K562 (cell line): ENCODE results near the gene ANKMY1. TPM values are rescaled to one million over a fixed set of nuclear protein-coding genes. Genes with fewer than 3 reads are reported as not detected.
A peak's percentile ranks its signal among the peaks of the same experiment; 100 is the strongest.

Source experiments
- BRCA1 ChIP-seq, 2 experiments: fragments of 450-650 bp in 1 of 2; sonication (generic) in 1 of 2; formaldehyde crosslinking in 1 of 2; IDR thresholded peaks; 2 replicates each; pipeline versions ENCODE4 v1.5.0 to v1.6.1; 2017 to 2020; ENCODE audit warnings: mild to moderate bottlenecking in 1 of 2, missing genetic modification reagents in 1 of 2
- CBX2 ChIP-seq: fragments of 200-600 bp; sonication (generic); IDR thresholded peaks from one replicate; pipeline ENCODE4 v1.6.1; 2012; ENCODE audit warnings: mild to moderate bottlenecking, low read length, inconsistent platforms; ENCODE audit not compliant: insufficient read depth, poor library complexity, severe bottlenecking
- EGR1 ChIP-seq: fragments of 450-650 bp; conservative IDR thresholded peaks from 2 replicates; pipeline ENCODE4 v1.6.1; 2017; ENCODE audit warnings: mild to moderate bottlenecking
- HDAC1 ChIP-seq, 2 experiments: fragments of 450-650 bp; IDR thresholded peaks; 2 replicates each; pipeline ENCODE4 v1.6.1; 2016 to 2017; ENCODE audit warnings: inconsistent platforms in 1 of 2, mild to moderate bottlenecking in 1 of 2, moderate library complexity in 1 of 2
- HMG20A ChIP-seq: fragments of 450-650 bp; formaldehyde crosslinking; conservative IDR thresholded peaks from 2 replicates; pipeline ENCODE4 v1.4.0; 2020; ENCODE audit warnings: mild to moderate bottlenecking, mixed read lengths
- HOXB6 ChIP-seq: fragments of 250-450 bp; sonication (Bioruptor Pico); IDR thresholded peaks from 2 replicates; pipeline ENCODE4 v1.5.1; 2022; ENCODE audit warnings: mild to moderate bottlenecking, borderline replicate concordance
- KAT2B ChIP-seq: IDR thresholded peaks from one replicate; pipeline ENCODE4 v1.6.1; 2012; ENCODE audit warnings: low read depth, mild to moderate bottlenecking, control low read depth, inconsistent platforms, low read length, moderate library complexity
- NFRKB ChIP-seq: fragments of 450-650 bp; IDR thresholded peaks from 2 replicates; pipeline ENCODE4 v1.6.1; 2016; ENCODE audit warnings: low read depth
- PHB2 ChIP-seq: fragments of 450-650 bp; IDR thresholded peaks from 2 replicates; pipeline ENCODE4 v1.6.1; 2017; ENCODE audit warnings: low read depth
- PHF21A ChIP-seq: fragments of 450-650 bp; IDR thresholded peaks from 2 replicates; pipeline ENCODE4 v1.6.1; 2017; ENCODE audit warnings: low read depth, borderline replicate concordance
- POLR3G ChIP-seq: IDR thresholded peaks from 2 replicates; pipeline ENCODE4 v1.6.1; 2011; ENCODE audit not compliant: insufficient read length, insufficient replicate concordance; ENCODE audit errors: extremely low read depth
- POU5F1 ChIP-seq: fragments of 150-350 bp; IDR thresholded peaks from 2 replicates; pipeline ENCODE4 v1.6.1; 2014; ENCODE audit warnings: borderline replicate concordance, low read length, low read depth, mild to moderate bottlenecking; ENCODE audit not compliant: partially characterized antibody
- SRSF7 ChIP-seq: fragments of 200-400 bp; formaldehyde crosslinking; optimal IDR thresholded peaks from 2 replicates; pipeline ENCODE3; 2017; ENCODE audit warnings: mild to moderate bottlenecking, low read depth, low read length
- TAF9B ChIP-seq: fragments of 450-650 bp; IDR thresholded peaks from 2 replicates; pipeline ENCODE4 v1.6.1; 2018; ENCODE audit warnings: mild to moderate bottlenecking; ENCODE audit not compliant: partially characterized antibody
- ZC3H8 ChIP-seq: fragments of 450-650 bp; IDR thresholded peaks from 2 replicates; pipeline ENCODE4 v1.6.1; 2017
- ZNF23 ChIP-seq: fragments of 250-450 bp; sonication (Bioruptor Pico); IDR thresholded peaks from 2 replicates; pipeline ENCODE4 v1.4.0; 2020; ENCODE audit warnings: mild to moderate bottlenecking
- ZNF282 ChIP-seq: sonication (generic); formaldehyde crosslinking; IDR thresholded peaks from 2 replicates; pipeline ENCODE4 v1.8.1; 2023; ENCODE audit warnings: missing genetic modification reagents
- ZNF589 ChIP-seq: fragments of 200-800 bp; sonication (Bioruptor generic); IDR thresholded peaks from 2 replicates; pipeline ENCODE4 v1.6.1; 2016; ENCODE audit warnings: low read depth, missing genetic modification characterization, missing compliant biosample characterization
- ZNF77 ChIP-seq: fragments of 250-450 bp; sonication (Bioruptor Pico); IDR thresholded peaks from 2 replicates; pipeline ENCODE4 v1.5.0; 2020
- polyA plus RNA-seq, 8 experiments: library from polyadenylated mRNA; depleted of rRNA in 4 of 8; stranded (reverse) in 5 of 8; unstranded in 3 of 8; fragments of >200 nt; fragmentation: Nextera tagmentation in 2 of 8; fragmentation: Illumina TruSeq in 1 of 8; extraction: Ambion mirVana in 2 of 8; extraction: Trizol in 1 of 8; gene quantifications; 2 replicates each; pipeline versions ENCODE4 v1.2.1 to v1.2.3, GENCODE V29; 2011 to 2014; ENCODE audit warnings: inconsistent platforms in 1 of 8, missing spikeins in 1 of 8
- total RNA-seq, 7 experiments: library from RNA; depleted of rRNA in 6 of 7; stranded (reverse); fragments of >200 nt in 6 of 7; fragmentation: Illumina TruSeq in 2 of 7; extraction: Trizol in 2 of 7; gene quantifications; 2 replicates each; pipeline versions ENCODE4 v1.2.1 to v1.2.3, GENCODE V29; 2011 to 2021; ENCODE audit warnings: low replicate concordance in 1 of 7
- TF ChIP-seq, protein P1 (sequence below), 2 experiments: IDR thresholded peaks in 1 of 2; conservative IDR thresholded peaks in 1 of 2; 2 replicates each; pipeline ENCODE4 v1.6.1; 2016; ENCODE audit warnings: low read depth in 2 of 2, mild to moderate bottlenecking in 1 of 2, missing compliant biosample characterization in 1 of 2, missing genetic modification characterization in 1 of 2, moderate library complexity in 1 of 2
- TF ChIP-seq, protein P2 (sequence below): fragments of 450-650 bp; formaldehyde crosslinking; IDR thresholded peaks from 2 replicates; pipeline ENCODE4 v1.4.0; 2020; ENCODE audit warnings: mild to moderate bottlenecking, mixed read lengths
- TF ChIP-seq, protein P3 (sequence below): IDR thresholded peaks from 2 replicates; pipeline ENCODE4 v1.6.1; 2011; ENCODE audit warnings: borderline replicate concordance, low read depth, mild to moderate bottlenecking, moderate library complexity, low read length; ENCODE audit not compliant: insufficient read depth, poor library complexity, severe bottlenecking

The ANKMY1 gene
- total and polyA plus RNA-seq, 9 of the 15 experiments (the other 6 are each of a cell fraction or from before 2014, with no cell fraction given): 0.75 to 15.1 (median 11.7) TPM

DNA sequence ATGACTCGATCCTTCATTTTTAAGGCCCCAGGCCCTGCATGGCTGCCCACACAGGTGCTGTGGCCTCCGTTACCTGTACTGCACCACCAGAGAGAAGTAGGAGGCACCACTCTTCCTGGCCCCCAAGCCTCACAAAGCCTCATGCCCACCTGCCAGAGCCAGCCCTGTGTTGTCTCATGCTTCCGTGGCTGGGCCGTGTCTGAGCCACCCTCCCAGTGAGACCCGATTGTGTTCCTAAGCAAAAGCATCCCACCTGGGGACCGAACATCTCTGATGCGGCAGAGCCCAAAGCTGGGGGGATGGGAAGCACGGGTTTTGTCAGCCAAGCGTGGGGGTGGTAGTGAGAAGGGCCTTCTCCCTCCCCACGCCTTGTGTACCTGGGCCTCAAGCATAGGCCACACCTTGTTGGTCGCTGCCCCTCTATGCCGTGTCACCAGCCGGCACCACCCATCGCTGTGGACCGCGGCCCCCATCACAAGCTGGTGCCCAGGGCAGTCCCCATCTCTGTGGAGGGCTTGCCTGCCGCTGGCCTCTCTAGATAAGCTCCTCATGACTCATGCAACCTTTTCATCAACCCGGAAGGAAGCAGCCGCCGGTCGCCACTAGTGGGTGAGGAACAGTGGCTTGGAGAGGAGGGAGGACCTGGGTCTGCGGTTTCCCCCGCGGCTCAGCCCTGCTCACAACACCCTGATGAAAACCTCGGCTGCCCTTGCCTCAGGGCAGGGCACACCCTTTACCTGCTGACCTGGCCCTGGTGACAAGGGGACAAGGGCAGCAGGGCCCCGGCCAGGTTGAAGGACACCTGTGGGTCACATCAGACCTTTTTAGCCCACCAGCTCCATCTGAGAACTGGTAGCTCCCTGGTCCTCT, 7.8 kb upstream of the ANKMY1 start (continued):
- no peak for TF ChIP-seq CBX2
- TF ChIP-seq ZC3H8: no peak
- no peak for TF ChIP-seq ZNF23 (CRISPR knock-in tag)
- TF ChIP-seq PHB2: no peak
- TF ChIP-seq, protein P1, sequence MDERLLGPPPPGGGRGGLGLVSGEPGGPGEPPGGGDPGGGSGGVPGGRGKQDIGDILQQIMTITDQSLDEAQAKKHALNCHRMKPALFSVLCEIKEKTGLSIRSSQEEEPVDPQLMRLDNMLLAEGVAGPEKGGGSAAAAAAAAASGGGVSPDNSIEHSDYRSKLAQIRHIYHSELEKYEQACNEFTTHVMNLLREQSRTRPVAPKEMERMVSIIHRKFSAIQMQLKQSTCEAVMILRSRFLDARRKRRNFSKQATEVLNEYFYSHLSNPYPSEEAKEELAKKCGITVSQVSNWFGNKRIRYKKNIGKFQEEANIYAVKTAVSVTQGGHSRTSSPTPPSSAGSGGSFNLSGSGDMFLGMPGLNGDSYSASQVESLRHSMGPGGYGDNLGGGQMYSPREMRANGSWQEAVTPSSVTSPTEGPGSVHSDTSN (CRISPR knock-in tag; IDR thresholded peaks at IDR 0.05; ENCODE audit: low read depth): no peak
- TF ChIP-seq, protein P1 (tag; conservative IDR thresholded peaks at IDR 0.05; ENCODE audit: low read depth): no peak
- TF ChIP-seq BRCA1 (IDR thresholded peaks at IDR 0.05): no peak
- no peak for TF ChIP-seq BRCA1 (CRISPR knock-in tag; IDR thresholded peaks at IDR 0.05)
- TF ChIP-seq ZNF589 (CRISPR knock-in tag): 0 out of 2 replicates have a peak, but pooled peaks have one; percentile 7
- TF ChIP-seq NFRKB: peak; percentile 92
- TF ChIP-seq KAT2B: no peak
- TF ChIP-seq, protein P2, sequence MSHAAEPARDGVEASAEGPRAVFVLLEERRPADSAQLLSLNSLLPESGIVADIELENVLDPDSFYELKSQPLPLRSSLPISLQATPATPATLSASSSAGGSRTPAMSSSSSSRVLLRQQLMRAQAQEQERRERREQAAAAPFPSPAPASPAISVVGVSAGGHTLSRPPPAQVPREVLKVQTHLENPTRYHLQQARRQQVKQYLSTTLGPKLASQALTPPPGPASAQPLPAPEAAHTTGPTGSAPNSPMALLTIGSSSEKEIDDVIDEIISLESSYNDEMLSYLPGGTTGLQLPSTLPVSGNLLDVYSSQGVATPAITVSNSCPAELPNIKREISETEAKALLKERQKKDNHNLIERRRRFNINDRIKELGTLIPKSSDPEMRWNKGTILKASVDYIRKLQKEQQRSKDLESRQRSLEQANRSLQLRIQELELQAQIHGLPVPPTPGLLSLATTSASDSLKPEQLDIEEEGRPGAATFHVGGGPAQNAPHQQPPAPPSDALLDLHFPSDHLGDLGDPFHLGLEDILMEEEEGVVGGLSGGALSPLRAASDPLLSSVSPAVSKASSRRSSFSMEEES (CRISPR knock-in tag): no peak
- TF ChIP-seq POU5F1: no peak
- no peak for TF ChIP-seq HOXB6 (CRISPR knock-in tag)
- no peak for TF ChIP-seq PHF21A
- peak; percentile 54 for TF ChIP-seq TAF9B
- TF ChIP-seq, protein P3, sequence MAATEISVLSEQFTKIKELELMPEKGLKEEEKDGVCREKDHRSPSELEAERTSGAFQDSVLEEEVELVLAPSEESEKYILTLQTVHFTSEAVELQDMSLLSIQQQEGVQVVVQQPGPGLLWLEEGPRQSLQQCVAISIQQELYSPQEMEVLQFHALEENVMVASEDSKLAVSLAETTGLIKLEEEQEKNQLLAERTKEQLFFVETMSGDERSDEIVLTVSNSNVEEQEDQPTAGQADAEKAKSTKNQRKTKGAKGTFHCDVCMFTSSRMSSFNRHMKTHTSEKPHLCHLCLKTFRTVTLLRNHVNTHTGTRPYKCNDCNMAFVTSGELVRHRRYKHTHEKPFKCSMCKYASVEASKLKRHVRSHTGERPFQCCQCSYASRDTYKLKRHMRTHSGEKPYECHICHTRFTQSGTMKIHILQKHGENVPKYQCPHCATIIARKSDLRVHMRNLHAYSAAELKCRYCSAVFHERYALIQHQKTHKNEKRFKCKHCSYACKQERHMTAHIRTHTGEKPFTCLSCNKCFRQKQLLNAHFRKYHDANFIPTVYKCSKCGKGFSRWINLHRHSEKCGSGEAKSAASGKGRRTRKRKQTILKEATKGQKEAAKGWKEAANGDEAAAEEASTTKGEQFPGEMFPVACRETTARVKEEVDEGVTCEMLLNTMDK: no peak
- no peak for TF ChIP-seq POLR3G
- TF ChIP-seq EGR1: peak; percentile 31
- no peak for TF ChIP-seq ZNF77
- peak in 1 of 2 experiments; percentile 70; a peak in 1 of 4 replicates for TF ChIP-seq HDAC1 (IDR thresholded peaks at IDR 0.05)
- TF ChIP-seq ZNF282 (CRISPR knock-in tag): no peak
- no peak for TF ChIP-seq SRSF7
- no peak for TF ChIP-seq HMG20A (CRISPR knock-in tag)
